ENCODE results near the gene TSPOAP1. TPM values are rescaled to one million over a fixed set of nuclear protein-coding genes. Genes with fewer than 3 reads are reported as not detected.

Gene TSPOAP1
- total RNA-seq, 1 donor from 2014 or later: 0.79 TPM

GRCh38 chr17:58252141-58252540 is 76.5 kb downstream of the TSPOAP1 start:
- no peaks in the 10 kb centered on the region for H3K36me3 ChIP-seq (ENCODE audit: insufficient read depth, low read length)
- H3K9me3 Mint-ChIP-seq (ENCODE audit: unreplicated experiment): peaks cover 6% of the 10 kb centered on the region
- H3K4me3 ChIP-seq (ENCODE audit: insufficient read depth, low read depth, low read length): no peak overlapping the region
- no peaks in the 10 kb centered on the region for H3K4me1 Mint-ChIP-seq (ENCODE audit: low read depth, unreplicated experiment)
- H4K20me1 ChIP-seq (ENCODE audit: insufficient read depth, low read length): no peaks in the 10 kb centered on the region
- no peak overlapping the region for H3K27ac ChIP-seq (ENCODE audit: low read depth, low read length)
- H3K27ac Mint-ChIP-seq (ENCODE audit: unreplicated experiment): no peak overlapping the region
- TF ChIP-seq EZH2 (IDR thresholded peaks at IDR 0.05; ENCODE audit: insufficient read depth, low read length): no peak
- TF ChIP-seq, protein P1, sequence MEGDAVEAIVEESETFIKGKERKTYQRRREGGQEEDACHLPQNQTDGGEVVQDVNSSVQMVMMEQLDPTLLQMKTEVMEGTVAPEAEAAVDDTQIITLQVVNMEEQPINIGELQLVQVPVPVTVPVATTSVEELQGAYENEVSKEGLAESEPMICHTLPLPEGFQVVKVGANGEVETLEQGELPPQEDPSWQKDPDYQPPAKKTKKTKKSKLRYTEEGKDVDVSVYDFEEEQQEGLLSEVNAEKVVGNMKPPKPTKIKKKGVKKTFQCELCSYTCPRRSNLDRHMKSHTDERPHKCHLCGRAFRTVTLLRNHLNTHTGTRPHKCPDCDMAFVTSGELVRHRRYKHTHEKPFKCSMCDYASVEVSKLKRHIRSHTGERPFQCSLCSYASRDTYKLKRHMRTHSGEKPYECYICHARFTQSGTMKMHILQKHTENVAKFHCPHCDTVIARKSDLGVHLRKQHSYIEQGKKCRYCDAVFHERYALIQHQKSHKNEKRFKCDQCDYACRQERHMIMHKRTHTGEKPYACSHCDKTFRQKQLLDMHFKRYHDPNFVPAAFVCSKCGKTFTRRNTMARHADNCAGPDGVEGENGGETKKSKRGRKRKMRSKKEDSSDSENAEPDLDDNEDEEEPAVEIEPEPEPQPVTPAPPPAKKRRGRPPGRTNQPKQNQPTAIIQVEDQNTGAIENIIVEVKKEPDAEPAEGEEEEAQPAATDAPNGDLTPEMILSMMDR (IDR thresholded peaks at IDR 0.05; ENCODE audit: insufficient read depth, low read depth, low read length): no peak
- H3K36me3 Mint-ChIP-seq (ENCODE audit: low read depth, unreplicated experiment): peaks cover 2% of the 10 kb centered on the region
- H3K9me3 ChIP-seq (ENCODE audit: insufficient read depth, low read depth, low read length): no peaks in the 10 kb centered on the region
- H3K4me1 ChIP-seq (ENCODE audit: insufficient read depth, low read length): no peaks in the 10 kb centered on the region
- FAIRE-seq (no peak), DNase-seq (ENCODE audit: low read depth) (no peak)
- no peak overlapping the region for H3K4me2 ChIP-seq (ENCODE audit: low read length)
- H2AFZ ChIP-seq (ENCODE audit: low read depth, low read length): no peak overlapping the region
- H3K27me3 Mint-ChIP-seq (ENCODE audit: low read depth, unreplicated experiment): peaks cover 69% of the 10 kb centered on the region
- no peaks in the 10 kb centered on the region for H3K79me2 ChIP-seq (ENCODE audit: insufficient read depth, low read length)
- no peak overlapping the region for H3K4me3 Mint-ChIP-seq (ENCODE audit: unreplicated experiment)
- no peak overlapping the region for H3K9ac ChIP-seq (ENCODE audit: low read length)
- peaks cover 40% of the 10 kb centered on the region for H3K27me3 ChIP-seq (ENCODE audit: insufficient read depth, low read length)

Small RNA genes within 50 kb of the gene (microRNA-seq; reads per million reads assigned to microRNA genes)
- not detected for gene MIR4736

Other genes with a start within 250 kb of the TSPOAP1 start
- gene DYNLL2, start 245.4 kb downstream of the TSPOAP1 start, total RNA-seq: 24.9 and 29.4 TPM in 2 replicates
- gene OR4D1, start 180.4 kb downstream of the TSPOAP1 start, total RNA-seq: not detected in 2 replicates
- gene OR4D2, start 161.8 kb downstream of the TSPOAP1 start, total RNA-seq: not detected in 2 replicates
- not detected in 2 replicates for gene EPX, start 136.1 kb downstream of the TSPOAP1 start, total RNA-seq
- 12.0 and 12.7 TPM in 2 replicates for gene MKS1, start 109.5 kb downstream of the TSPOAP1 start, total RNA-seq
- not detected in 2 replicates for gene LPO, start 90.2 kb downstream of the TSPOAP1 start, total RNA-seq
- not detected in 2 replicates for gene MPO, start 47.9 kb downstream of the TSPOAP1 start, total RNA-seq
- gene SUPT4H1, start 23.4 kb upstream of the TSPOAP1 start, total RNA-seq: 97.1 and 108 TPM in 2 replicates
- gene RNF43, start 88.7 kb upstream of the TSPOAP1 start, total RNA-seq: 1.2 TPM in 2 replicates
- not detected in 2 replicates for gene HSF5, start 159.6 kb upstream of the TSPOAP1 start, total RNA-seq
- gene MTMR4, start 185.8 kb upstream of the TSPOAP1 start, total RNA-seq: 13.9 and 17.6 TPM in 2 replicates